HCT116 (cell line): ENCODE data around the gene RHBDD3.
A peak's percentile ranks its signal among the peaks of the same experiment; 100 is the strongest.

Experiments
- CEBPB ChIP-seq: IDR thresholded peaks from 2 replicates; pipeline ENCODE4 v1.6.1; 2012; ENCODE audit warnings: low read depth
- CTCF ChIP-seq, 3 experiments: fragments of 200-600 bp in 1 of 3; sonication (generic) in 1 of 3; IDR thresholded peaks in 2 of 3; conservative IDR thresholded peaks in 1 of 3; 2 replicates each; pipeline ENCODE4 v1.5.1; 2012 to 2017; ENCODE audit warnings: low read depth in 2 of 3, low read length in 2 of 3, antibody characterized with exemption in 1 of 3, borderline replicate concordance in 1 of 3, control low read depth in 1 of 3, mild to moderate bottlenecking in 1 of 3, mixed read lengths in 1 of 3, mixed run types in 1 of 3, moderate library complexity in 1 of 3; ENCODE audit not compliant: insufficient read depth in 1 of 3
- EZH2 ChIP-seq: fragments of 200-600 bp; sonication (generic); IDR thresholded peaks from 2 replicates; pipeline ENCODE4 v1.6.1; 2017; ENCODE audit warnings: antibody characterized with exemption, mixed run types
- EZH2phosphoT487 ChIP-seq: fragments of 200-600 bp; IDR thresholded peaks from 2 replicates; pipeline ENCODE4 v1.6.1; 2018; ENCODE audit warnings: antibody characterized with exemption, borderline replicate concordance
- POLR2A ChIP-seq: IDR thresholded peaks from 2 replicates; pipeline ENCODE4 v1.7.0; 2011; ENCODE audit warnings: borderline replicate concordance; ENCODE audit not compliant: insufficient read depth, insufficient read length; ENCODE audit errors: extremely low read depth
- POLR2AphosphoS5 ChIP-seq: IDR thresholded peaks from 2 replicates; pipeline ENCODE4 v1.6.1; 2011; ENCODE audit warnings: mild to moderate bottlenecking, low read depth, low read length, moderate library complexity
- RAD21 ChIP-seq: IDR thresholded peaks from 2 replicates; pipeline ENCODE4 v1.6.1; 2012; ENCODE audit warnings: low read depth, mild to moderate bottlenecking
- TCF7L2 ChIP-seq: IDR thresholded peaks from 2 replicates; pipeline ENCODE4 v1.7.0; 2011; ENCODE audit warnings: borderline replicate concordance, inconsistent platforms; ENCODE audit not compliant: insufficient read depth, insufficient read length; ENCODE audit errors: extremely low read depth

- TF ChIP-seq POLR2A: no peak
- TF ChIP-seq CEBPB: no peak
- TF ChIP-seq EZH2: no peak
- TF ChIP-seq CTCF (IDR thresholded peaks at IDR 0.05 in 2 of 3, conservative IDR thresholded peaks at IDR 0.05 in 1 of 3; ENCODE audit: borderline replicate concordance in 1 of 3, insufficient read depth in 1 of 3, low read depth in 2 of 3, low read length in 2 of 3): peak in 2 of 3 experiments; percentile 38 to 50; a peak in 3 of 6 replicates
- peak; percentile 71 for TF ChIP-seq TCF7L2
- TF ChIP-seq EZH2phosphoT487: no peak
- TF ChIP-seq POLR2AphosphoS5: peak; percentile 40
- TF ChIP-seq RAD21: peak; percentile 59
Measured at GRCh38 chr22:29306175-29306834, 38.5 kb upstream of the RHBDD3 start, which contains the start of gene GAS2L1.
